Breast epithelium (tissue), 4 donors: ENCODE results near the gene TSPAN4. TPM values are rescaled to one million over a fixed set of nuclear protein-coding genes. Genes with fewer than 3 reads are reported as not detected.

Experiments used
- DNase-seq, 2 donors: peaks; one replicate each; pipeline ENCODE4 v3.0.0-alpha.2; 2019; ENCODE audit warnings: low spot score in 2 of 2
- H3K27ac ChIP-seq, 2 donors: fragments of 200-600 bp; sonication (generic) in 1 of 2; one replicate each; pipeline ENCODE4 v1.5.1; 2016 to 2019; ENCODE audit warnings: mild to moderate bottlenecking in 1 of 2
- H3K27me3 ChIP-seq, 2 donors: fragments of 200-600 bp; sonication (generic) in 1 of 2; one replicate each; pipeline versions ENCODE4 v1.5.1 to v1.6.0; 2017 to 2019; ENCODE audit warnings: control low read depth in 1 of 2, mild to moderate bottlenecking in 1 of 2
- H3K36me3 ChIP-seq: fragments of 200-600 bp; one replicate; pipeline ENCODE4 v1.5.1; 2019
- H3K4me1 ChIP-seq, 2 donors: fragments of 200-600 bp; sonication (generic); one replicate each; pipeline ENCODE4 v1.5.1; 2016 to 2019; ENCODE audit warnings: control low read depth in 1 of 2
- H3K4me3 ChIP-seq, 3 donors: fragments of 200-600 bp; sonication (generic); 1 replicate in 2 of 3; 2 replicates in 1 of 3; pipeline ENCODE4 v1.5.1; 2016 to 2019; ENCODE audit warnings: mild to moderate bottlenecking in 3 of 3, moderate library complexity in 2 of 3
- H3K9me3 ChIP-seq, 2 donors: fragments of 200-600 bp; sonication (generic) in 1 of 2; one replicate each; pipeline ENCODE4 v1.5.1; 2016 to 2019; ENCODE audit warnings: control low read depth in 1 of 2
- CTCF ChIP-seq, 3 donors: fragments of 450-650 bp; IDR thresholded peaks; one replicate each; pipeline ENCODE4 v1.5.1; 2016 to 2017; ENCODE audit warnings: antibody characterized with exemption in 3 of 3, mild to moderate bottlenecking in 3 of 3, moderate library complexity in 3 of 3
- POLR2A ChIP-seq: fragments of 450-650 bp; IDR thresholded peaks from one replicate; pipeline ENCODE4 v1.6.1; 2016; ENCODE audit warnings: antibody characterized with exemption, mild to moderate bottlenecking, moderate library complexity
- POLR2AphosphoS5 ChIP-seq, 3 donors: sonication (generic); formaldehyde crosslinking; IDR thresholded peaks; one replicate each; pipeline ENCODE4 v1.6.1; 2017; ENCODE audit warnings: antibody characterized with exemption in 3 of 3
- intact Hi-C: fragments of 100-400 bp; cut with DNase I; formaldehyde crosslinking; loops from one replicate; pipeline ENCODE4 v1.15.1; 2023; ENCODE audit warnings: low total_unique reads
- total RNA-seq, 3 donors: library from RNA; depleted of rRNA; stranded (reverse); fragments of >200 nt; gene quantifications; one replicate each; pipeline ENCODE4 v1.1.0, GENCODE V29; 2016

TSPAN4 gene
- total RNA-seq, 3 donors from 2014 or later: 72.4 to 217 (median 107) TPM

DNA sequence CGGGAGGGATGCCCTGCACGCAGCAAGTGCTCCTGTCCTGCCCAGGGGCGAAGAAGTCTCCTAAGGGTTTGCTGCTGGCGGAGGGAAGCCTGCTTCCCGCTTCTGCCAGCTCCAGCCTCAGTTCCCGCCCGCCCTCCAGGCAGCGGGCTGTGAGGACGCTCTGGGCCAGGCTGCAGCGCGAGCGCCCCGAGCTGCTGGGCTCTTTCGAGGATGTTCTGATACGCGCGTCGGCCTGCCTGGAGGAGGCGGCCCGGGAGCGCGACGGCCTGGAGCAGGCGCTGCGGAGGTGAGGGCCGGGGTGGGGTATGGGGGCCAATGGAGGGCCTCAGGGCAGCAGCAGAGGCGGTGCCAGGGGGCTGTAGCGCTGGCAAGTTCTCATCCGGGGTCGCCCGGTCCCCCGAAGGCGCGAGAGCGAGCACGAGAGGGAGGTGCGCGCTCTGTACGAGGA lies 12.8 kb upstream of the TSPAN4 start:
- no peaks in the 10 kb centered on the region for H3K9me3 ChIP-seq
- no peak for DNase-seq
- H3K36me3 ChIP-seq: no peaks in the 10 kb centered on the region
- H3K27ac ChIP-seq: peak overlapping the region in 1 of 2 donors; percentile 94
- intact Hi-C loops: no loop called here
- no peaks in the 10 kb centered on the region for H3K27me3 ChIP-seq
- peak overlapping the region; percentile 36 to 79 (median 45) for H3K4me3 ChIP-seq
- H3K4me1 ChIP-seq: peaks cover 37 to 53% of the 10 kb centered on the region in 2 donors
- TF ChIP-seq POLR2A: no peak
- no peak for TF ChIP-seq CTCF (IDR thresholded peaks at IDR 0.05)
- no peak for TF ChIP-seq POLR2AphosphoS5 (IDR thresholded peaks at IDR 0.05)

GRCh38 chr11:830295-831117 lies 12.1 kb upstream of the TSPAN4 start:
- Histone ChIP-seq H3K4me1 (peaks cover 37 to 48% of the 10 kb centered on the region in 2 donors), H3K36me3 (no peaks in the 10 kb centered on the region), H3K9me3 (no peaks in the 10 kb centered on the region), H3K27ac (peak overlapping the region in 1 of 2 donors; percentile 94), H3K27me3 (no peaks in the 10 kb centered on the region), H3K4me3 (peak overlapping the region; percentile 36 to 79 (median 45))
- TF ChIP-seq CTCF (IDR thresholded peaks at IDR 0.05) (no peak), POLR2A (no peak), POLR2AphosphoS5 (IDR thresholded peaks at IDR 0.05) (no peak)
- intact Hi-C loops: no loop called here
- peak; percentile 74 to 75 for DNase-seq

DNA sequence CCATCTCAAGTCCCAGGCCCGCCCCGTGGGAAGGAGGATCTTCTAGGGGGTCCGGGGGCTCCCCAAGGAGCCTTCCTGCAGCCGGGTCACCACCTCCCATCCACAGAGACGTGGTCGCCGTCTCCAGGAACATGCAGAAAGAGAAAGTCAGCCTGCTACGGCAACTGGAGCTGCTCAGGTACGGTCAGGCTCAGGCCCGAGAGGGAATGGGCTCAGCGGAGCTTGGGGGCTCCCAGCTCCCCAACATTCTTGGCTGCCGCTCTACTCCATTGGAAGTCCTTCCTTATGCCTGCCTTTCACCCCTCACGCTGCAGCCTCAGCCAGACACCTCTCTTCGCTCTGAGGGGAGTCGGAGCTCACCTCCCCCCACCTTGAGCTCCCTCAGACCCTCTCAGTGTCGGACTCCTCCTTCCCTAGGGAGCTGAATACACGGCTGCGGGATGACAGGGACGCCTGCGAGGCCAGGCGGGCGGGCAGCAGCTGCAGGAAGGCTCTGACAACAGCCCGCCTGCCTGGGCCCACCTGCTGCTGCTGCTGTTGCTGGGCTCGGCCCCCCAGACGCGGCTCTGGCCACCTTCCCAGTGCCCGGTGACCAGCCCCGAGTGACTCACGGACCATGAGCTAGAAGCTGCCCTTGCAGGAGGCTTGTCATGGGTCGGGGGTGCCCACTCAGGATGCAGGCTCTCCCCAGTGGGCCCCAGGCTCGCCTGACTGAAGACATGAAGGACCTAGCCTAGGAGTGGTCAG lies 11.4 kb upstream of the TSPAN4 start:
- no peaks in the 10 kb centered on the region for H3K27me3 ChIP-seq
- intact Hi-C loops: no loop called here
- TF ChIP-seq CTCF (IDR thresholded peaks at IDR 0.05): no peak
- TF ChIP-seq POLR2AphosphoS5 (IDR thresholded peaks at IDR 0.05): no peak
- TF ChIP-seq POLR2A: no peak

DNA sequence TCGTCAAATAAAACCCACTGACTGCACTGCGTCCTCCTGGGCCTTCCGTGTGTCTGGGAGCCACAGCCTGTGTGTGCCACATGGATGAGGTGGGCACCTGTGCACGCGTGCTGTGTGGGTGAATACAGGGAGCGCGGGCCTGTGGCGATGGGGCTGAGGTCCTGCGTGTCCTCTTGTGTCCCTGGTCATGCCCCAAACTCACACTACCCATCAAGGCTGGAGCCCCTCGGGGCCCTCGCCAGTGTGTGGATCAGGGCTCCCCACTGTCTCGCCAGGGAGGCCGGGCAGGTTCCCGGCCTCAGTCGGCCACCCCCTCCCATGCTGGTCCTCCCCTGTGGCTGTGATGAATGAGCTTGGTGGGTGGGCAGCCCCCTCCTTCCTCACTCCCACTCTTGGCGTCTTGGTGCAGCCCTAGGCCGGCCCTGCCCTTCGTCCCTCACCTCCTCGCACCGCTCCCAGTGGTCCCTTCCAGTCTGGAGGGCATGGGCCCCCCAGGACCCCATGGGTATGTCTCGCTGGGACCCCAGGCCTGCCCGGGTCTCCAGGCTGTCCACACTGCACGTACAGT lies 10.6 kb upstream of the TSPAN4 start:
- no peak for TF ChIP-seq CTCF (IDR thresholded peaks at IDR 0.05)
- no peak for TF ChIP-seq POLR2AphosphoS5 (IDR thresholded peaks at IDR 0.05)
- no peak for TF ChIP-seq POLR2A
- H3K27me3 ChIP-seq: no peaks in the 10 kb centered on the region
- intact Hi-C loops: no loop called here
- no peaks in the 10 kb centered on the region for H3K36me3 ChIP-seq
- peak overlapping the region; percentile 84 to 93 for H3K27ac ChIP-seq
- H3K4me3 ChIP-seq: peak overlapping the region; percentile 71 to 79 (median 76)
- DNase-seq: no peak
- H3K9me3 ChIP-seq: no peaks in the 10 kb centered on the region
- H3K4me1 ChIP-seq: peaks cover 35 to 45% of the 10 kb centered on the region in 2 donors

More for the DNA sequence above, 11.4 kb upstream of the TSPAN4 start:
- peaks cover 37 to 45% of the 10 kb centered on the region in 2 donors for H3K4me1 ChIP-seq
- H3K4me3 ChIP-seq: peak overlapping the region in 2 of 3 donors; percentile 45 to 79
- no peaks in the 10 kb centered on the region for H3K36me3 ChIP-seq
- no peak overlapping the region for H3K27ac ChIP-seq
- DNase-seq: no peak
- no peaks in the 10 kb centered on the region for H3K9me3 ChIP-seq
